Measurements from ENCODE around the gene MAGI1. TPM values are rescaled to one million over a fixed set of nuclear protein-coding genes. Genes with fewer than 3 reads are reported as not detected.
A peak's percentile ranks its signal among the peaks of the same experiment; 100 is the strongest.

MAGI1 gene
- total RNA-seq, 4 donors from 2014 or later = 7.6 to 42.9 (median 37.0) TPM

- Histone ChIP-seq H3K4me1 (no peaks in the 10 kb centered on the region), H3K36me3 (no peaks in the 10 kb centered on the region), H3K27me3 (no peaks in the 10 kb centered on the region), H3K27ac (no peak overlapping the region), H3K4me3 (no peak overlapping the region), H3K9me3 (no peaks in the 10 kb centered on the region)
- DNase-seq = no peak
- intact Hi-C loops (cut with DNase I; ENCODE audit: low total_unique reads) = no loop called here
- no peak for TF ChIP-seq POLR2A (IDR thresholded peaks at IDR 0.05)
- TF ChIP-seq CTCF (IDR thresholded peaks at IDR 0.05) = peak in 2 of 4 experiments; percentile 23 to 40
These were observed 602.1 kb downstream of the MAGI1 start for GRCh38 chr3:65436580-65436979.

- Histone ChIP-seq H3K27ac (no peak overlapping the region), H3K27me3 (no peaks in the 10 kb centered on the region), H3K9me3 (no peaks in the 10 kb centered on the region), H3K4me1 (no peaks in the 10 kb centered on the region), H3K36me3 (no peaks in the 10 kb centered on the region), H3K4me3 (no peak overlapping the region)
- TF ChIP-seq POLR2A (IDR thresholded peaks at IDR 0.05) (no peak), CTCF (IDR thresholded peaks at IDR 0.05) (no peak)
- intact Hi-C loops (cut with DNase I; ENCODE audit: low total_unique reads) = no loop called here
- no peak for DNase-seq
These were observed 605.2 kb downstream of the MAGI1 start for GRCh38 chr3:65433480-65433879.

GRCh38 chr3:65432388-65433003, 606.2 kb downstream of the MAGI1 start:
- no peak for DNase-seq
- Histone ChIP-seq H3K9me3 (no peaks in the 10 kb centered on the region), H3K4me3 (no peak overlapping the region), H3K4me1 (no peaks in the 10 kb centered on the region), H3K27me3 (no peaks in the 10 kb centered on the region), H3K36me3 (no peaks in the 10 kb centered on the region), H3K27ac (no peak overlapping the region)
- TF ChIP-seq CTCF (IDR thresholded peaks at IDR 0.05) = no peak
- TF ChIP-seq POLR2A (IDR thresholded peaks at IDR 0.05) = no peak
- intact Hi-C loops (cut with DNase I; ENCODE audit: low total_unique reads) = no loop called here

- H3K9me3 ChIP-seq = no peaks in the 10 kb centered on the region
- intact Hi-C loops (cut with DNase I; ENCODE audit: low total_unique reads) = no loop called here
- no peak overlapping the region for H3K27ac ChIP-seq
- no peak for TF ChIP-seq POLR2A (IDR thresholded peaks at IDR 0.05)
- no peak for TF ChIP-seq CTCF (IDR thresholded peaks at IDR 0.05)
- H3K4me3 ChIP-seq = no peak overlapping the region
- no peaks in the 10 kb centered on the region for H3K4me1 ChIP-seq
- H3K27me3 ChIP-seq = no peaks in the 10 kb centered on the region
- no peak for DNase-seq
- H3K36me3 ChIP-seq = no peaks in the 10 kb centered on the region
These were observed 612.8 kb downstream of the MAGI1 start for GRCh38 chr3:65425880-65426279.

- Histone ChIP-seq H3K4me3 (no peak overlapping the region), H3K9me3 (no peaks in the 10 kb centered on the region), H3K27ac (no peak overlapping the region), H3K27me3 (no peaks in the 10 kb centered on the region), H3K36me3 (no peaks in the 10 kb centered on the region), H3K4me1 (no peaks in the 10 kb centered on the region)
- TF ChIP-seq POLR2A (IDR thresholded peaks at IDR 0.05) (no peak), CTCF (IDR thresholded peaks at IDR 0.05) (no peak)
- no peak for DNase-seq
- intact Hi-C loops (cut with DNase I; ENCODE audit: low total_unique reads) = no loop called here
These were observed 616.6 kb downstream of the MAGI1 start for GRCh38 chr3:65422154-65422553.

Data from uterus (tissue), 4 donors.